Mesothelial cell of epicardium (in vitro differentiated cells): Measurements from ENCODE around the gene S1PR2. TPM values are rescaled to one million over a fixed set of nuclear protein-coding genes. Genes with fewer than 3 reads are reported as not detected.

ENCODE experiments used
- DNase-seq, 2 experiments: peaks; one replicate each; pipeline ENCODE4 v3.0.0; 2021; ENCODE audit warnings: low spot score in 2 of 2; ENCODE audit not compliant: unreplicated experiment in 2 of 2
- H3K27ac Mint-ChIP-seq: 2 replicates; pipeline ENCODE4 v1.8.0; 2021; ENCODE audit warnings: mixed read lengths
- H3K27me3 Mint-ChIP-seq: 2 replicates; pipeline ENCODE4 v1.8.0; 2021; ENCODE audit warnings: low read depth, mixed read lengths
- H3K36me3 Mint-ChIP-seq: 2 replicates; pipeline ENCODE4 v1.8.0; 2021; ENCODE audit warnings: mixed read lengths
- H3K4me1 Mint-ChIP-seq: 2 replicates; pipeline ENCODE4 v1.8.0; 2021; ENCODE audit warnings: mixed read lengths
- H3K4me3 Mint-ChIP-seq: 2 replicates; pipeline ENCODE4 v1.8.0; 2021; ENCODE audit warnings: mild to moderate bottlenecking, moderate library complexity, mixed read lengths
- H3K9me3 Mint-ChIP-seq: 2 replicates; pipeline ENCODE4 v1.8.0; 2021; ENCODE audit warnings: mixed read lengths
- total RNA-seq: library from RNA; stranded (reverse); gene quantifications from 3 replicates; pipeline ENCODE4 v1.2.1, GENCODE V29; 2021
- TF ChIP-seq, protein P1 (sequence below): fragments of 200-600 bp; sonication (generic); IDR thresholded peaks from one replicate; pipeline ENCODE4 v1.5.0; 2021; ENCODE audit warnings: antibody characterized with exemption; ENCODE audit not compliant: unreplicated experiment

Gene S1PR2
- total RNA-seq, 1 donor from 2014 or later, result 34.9 TPM

DNA sequence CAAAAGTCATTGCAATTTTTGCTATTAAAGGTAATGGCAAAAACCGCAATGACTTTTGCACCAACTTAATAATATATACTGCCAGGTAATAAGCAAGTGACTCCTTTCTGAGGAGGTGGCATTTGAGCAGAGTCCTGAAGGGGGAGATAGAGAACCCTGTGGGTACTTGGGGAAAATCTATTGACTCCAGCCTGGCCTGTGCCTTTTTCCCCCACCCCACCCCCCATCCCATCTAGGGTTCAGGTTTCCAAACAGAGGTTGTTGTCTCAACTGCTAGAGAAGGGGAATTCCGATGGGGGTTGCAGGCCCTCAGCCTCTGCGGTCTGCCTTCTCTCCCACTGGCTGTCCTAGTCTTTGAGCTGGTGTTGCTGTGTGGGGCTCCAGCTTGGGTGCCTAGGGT, 11.5 kb downstream of the S1PR2 start:
- Mint-ChIP-seq H3K4me1 (no peaks in the 10 kb centered on the region), H3K36me3 (peaks cover 17% of the 10 kb centered on the region), H3K9me3 (no peaks in the 10 kb centered on the region), H3K4me3 (no peak overlapping the region), H3K27me3 (no peaks in the 10 kb centered on the region), H3K27ac (no peak overlapping the region)
- TF ChIP-seq, protein P1, sequence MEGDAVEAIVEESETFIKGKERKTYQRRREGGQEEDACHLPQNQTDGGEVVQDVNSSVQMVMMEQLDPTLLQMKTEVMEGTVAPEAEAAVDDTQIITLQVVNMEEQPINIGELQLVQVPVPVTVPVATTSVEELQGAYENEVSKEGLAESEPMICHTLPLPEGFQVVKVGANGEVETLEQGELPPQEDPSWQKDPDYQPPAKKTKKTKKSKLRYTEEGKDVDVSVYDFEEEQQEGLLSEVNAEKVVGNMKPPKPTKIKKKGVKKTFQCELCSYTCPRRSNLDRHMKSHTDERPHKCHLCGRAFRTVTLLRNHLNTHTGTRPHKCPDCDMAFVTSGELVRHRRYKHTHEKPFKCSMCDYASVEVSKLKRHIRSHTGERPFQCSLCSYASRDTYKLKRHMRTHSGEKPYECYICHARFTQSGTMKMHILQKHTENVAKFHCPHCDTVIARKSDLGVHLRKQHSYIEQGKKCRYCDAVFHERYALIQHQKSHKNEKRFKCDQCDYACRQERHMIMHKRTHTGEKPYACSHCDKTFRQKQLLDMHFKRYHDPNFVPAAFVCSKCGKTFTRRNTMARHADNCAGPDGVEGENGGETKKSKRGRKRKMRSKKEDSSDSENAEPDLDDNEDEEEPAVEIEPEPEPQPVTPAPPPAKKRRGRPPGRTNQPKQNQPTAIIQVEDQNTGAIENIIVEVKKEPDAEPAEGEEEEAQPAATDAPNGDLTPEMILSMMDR, result peak; percentile 14
- no peak for DNase-seq

DNA sequence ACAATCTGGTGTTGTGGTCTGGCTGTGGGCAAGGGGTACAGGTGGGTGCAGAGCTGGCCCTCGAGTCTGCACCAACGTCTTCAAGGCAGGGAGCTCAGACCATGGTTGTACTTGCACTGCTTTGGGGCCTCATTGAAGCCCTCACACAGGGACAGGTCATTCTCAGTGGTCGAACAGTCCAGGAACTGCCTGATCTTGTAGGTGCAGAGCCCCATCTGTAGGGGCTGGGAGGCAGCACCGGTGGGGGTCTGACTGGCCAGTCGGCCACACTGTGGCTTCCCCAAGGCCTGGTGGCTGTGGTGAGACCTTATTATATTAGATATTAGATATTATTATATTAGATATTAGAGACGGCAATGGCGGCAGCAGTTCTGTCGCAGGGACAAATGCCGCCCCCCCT, 14.0 kb downstream of the S1PR2 start:
- Mint-ChIP-seq H3K4me1 (no peaks in the 10 kb centered on the region), H3K27me3 (no peaks in the 10 kb centered on the region), H3K36me3 (peaks cover 7% of the 10 kb centered on the region), H3K27ac (no peak overlapping the region), H3K4me3 (no peak overlapping the region), H3K9me3 (no peaks in the 10 kb centered on the region)
- TF ChIP-seq, protein P1, result no peak
- no peak for DNase-seq

DNA sequence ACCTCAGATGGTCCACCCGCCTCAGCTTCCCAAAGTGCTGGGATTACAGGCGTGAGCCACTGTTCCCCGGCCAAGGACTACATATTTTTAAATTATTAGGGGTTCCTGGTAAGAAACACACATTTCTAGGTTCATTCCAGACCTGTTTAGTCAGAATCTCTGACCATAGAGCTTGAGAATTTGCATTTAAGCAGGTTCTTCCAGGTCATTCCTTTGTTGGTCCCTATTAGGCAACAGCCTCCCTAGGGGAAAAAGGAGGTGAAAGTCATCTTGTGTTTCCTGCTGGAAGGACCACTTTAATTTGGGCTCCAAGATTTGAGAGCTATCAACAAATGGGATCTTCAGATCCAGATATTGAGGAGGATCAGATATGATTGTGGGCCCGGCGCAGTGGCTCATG, 16.3 kb downstream of the S1PR2 start:
- DNase-seq, result no peak

DNA sequence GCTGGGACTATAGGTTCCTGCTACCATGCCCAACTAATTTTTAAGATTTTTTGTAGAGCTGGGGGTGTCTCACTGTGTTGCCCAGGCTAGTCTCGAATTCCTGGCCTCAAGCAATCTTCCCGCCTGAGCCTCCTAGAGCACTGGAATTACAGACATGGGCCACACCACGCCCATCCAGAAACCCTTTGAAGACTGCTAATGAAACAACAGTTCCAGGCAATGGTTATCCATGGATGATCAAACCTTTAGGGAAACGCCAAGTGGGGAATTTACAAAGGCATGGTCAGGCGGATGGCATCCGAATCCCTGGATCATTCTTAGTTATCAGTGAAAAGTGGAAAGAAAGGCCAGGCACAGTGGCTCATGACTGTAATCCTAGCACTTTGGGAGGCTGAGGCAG, 19.4 kb downstream of the S1PR2 start:
- TF ChIP-seq, protein P1, result no peak
- H3K27ac Mint-ChIP-seq, result no peak overlapping the region
- peaks cover 2% of the 10 kb centered on the region for H3K36me3 Mint-ChIP-seq
- H3K4me1 Mint-ChIP-seq, result peaks cover 3% of the 10 kb centered on the region
- H3K4me3 Mint-ChIP-seq, result no peak overlapping the region
- no peaks in the 10 kb centered on the region for H3K27me3 Mint-ChIP-seq
- DNase-seq, result no peak
- H3K9me3 Mint-ChIP-seq, result peaks cover 5% of the 10 kb centered on the region

More for the DNA sequence above, 16.3 kb downstream of the S1PR2 start:
- Mint-ChIP-seq H3K4me3 (no peak overlapping the region), H3K27ac (no peak overlapping the region), H3K9me3 (no peaks in the 10 kb centered on the region), H3K4me1 (no peaks in the 10 kb centered on the region), H3K27me3 (no peaks in the 10 kb centered on the region), H3K36me3 (peaks cover 6% of the 10 kb centered on the region)
- TF ChIP-seq, protein P1, result no peak

DNA sequence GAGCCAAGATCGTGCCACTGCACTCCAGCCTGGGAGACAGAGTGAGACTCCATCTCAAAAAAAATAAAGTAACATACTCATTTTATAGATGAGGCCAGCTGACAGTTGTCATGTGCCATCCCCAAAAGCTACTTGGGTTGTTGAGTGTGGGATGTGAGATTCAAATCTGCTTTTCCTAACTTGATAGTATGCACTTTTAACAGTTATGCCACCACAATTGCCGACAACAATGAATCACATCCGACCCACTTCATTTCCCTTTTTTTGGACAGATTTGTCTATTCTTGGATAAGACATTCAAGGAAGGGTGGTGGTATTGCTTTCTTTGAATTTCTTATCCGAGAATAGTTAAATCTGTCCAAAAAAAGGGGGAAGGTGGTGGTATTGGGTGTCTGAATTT, 20.1 kb downstream of the S1PR2 start:
- no peak overlapping the region for H3K27ac Mint-ChIP-seq
- no peaks in the 10 kb centered on the region for H3K27me3 Mint-ChIP-seq
- DNase-seq, result no peak
- peaks cover 2% of the 10 kb centered on the region for H3K36me3 Mint-ChIP-seq
- peaks cover 5% of the 10 kb centered on the region for H3K9me3 Mint-ChIP-seq
- no peak overlapping the region for H3K4me3 Mint-ChIP-seq
- H3K4me1 Mint-ChIP-seq, result peaks cover 8% of the 10 kb centered on the region
- TF ChIP-seq, protein P1, result no peak

DNA sequence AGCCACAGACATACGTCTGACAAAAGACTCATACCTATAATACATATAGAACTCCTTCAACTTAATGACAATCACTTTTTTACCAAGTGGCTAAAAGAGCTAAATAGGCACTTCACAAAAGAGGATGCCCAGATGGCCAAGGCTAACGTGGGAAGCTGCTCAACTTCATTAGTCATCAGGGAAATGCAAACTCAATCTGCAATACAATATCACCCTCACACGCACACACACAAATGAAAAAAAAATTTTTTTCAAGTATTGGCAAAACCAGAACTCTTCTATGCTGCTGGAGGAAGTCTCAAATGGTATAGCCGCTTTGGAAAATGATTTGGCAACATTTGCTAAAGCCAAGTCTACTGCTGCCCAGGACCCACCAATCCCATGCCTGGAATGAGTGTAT, 21.8 kb downstream of the S1PR2 start:
- H3K36me3 Mint-ChIP-seq, result peaks cover 2% of the 10 kb centered on the region
- peaks cover 8% of the 10 kb centered on the region for H3K4me1 Mint-ChIP-seq
- no peaks in the 10 kb centered on the region for H3K27me3 Mint-ChIP-seq
- TF ChIP-seq, protein P1, result no peak
- peaks cover 5% of the 10 kb centered on the region for H3K9me3 Mint-ChIP-seq
- DNase-seq, result no peak
- H3K27ac Mint-ChIP-seq, result no peak overlapping the region
- H3K4me3 Mint-ChIP-seq, result no peak overlapping the region
